Heart left ventricle (tissue), 16 donors: Measurements from ENCODE around the gene PALLD. TPM values are rescaled to one million over a fixed set of nuclear protein-coding genes. Genes with fewer than 3 reads are reported as not detected.

Experiments used
- ATAC-seq, 4 donors: fragments of 200-7000 bp; cut with Tn5 transposase; one replicate each; pipeline ENCODE4 v1.9.1; 2020 to 2022; ENCODE audit warnings: moderate library complexity in 4 of 4, mild to moderate bottlenecking in 3 of 4, moderate number of reproducible peaks in 1 of 4
- DNase-seq, 5 donors: peaks; one replicate each; pipeline ENCODE4 v3.0.0-alpha.2; 2020
- H3K27ac ChIP-seq, 12 donors: fragments of 200-600 bp; sonication (generic) in 4 of 12; one replicate each; pipeline versions ENCODE4 v1.5.0 to v1.8.0; 2016 to 2022; ENCODE audit warnings: mild to moderate bottlenecking in 2 of 12
- H3K27me3 ChIP-seq, 9 donors: fragments of 200-600 bp; sonication (generic) in 2 of 9; one replicate each; pipeline versions ENCODE4 v1.5.1 to v1.8.0; 2016 to 2022; ENCODE audit warnings: mild to moderate bottlenecking in 3 of 9
- H3K36me3 ChIP-seq, 9 donors: fragments of 200-600 bp; sonication (generic) in 2 of 9; one replicate each; pipeline versions ENCODE4 v1.5.0 to v1.8.0; 2018 to 2022; ENCODE audit warnings: mild to moderate bottlenecking in 2 of 9
- H3K4me1 ChIP-seq, 12 donors: fragments of 200-600 bp; sonication (generic) in 4 of 12; one replicate each; pipeline versions ENCODE4 v1.5.0 to v1.8.0; 2016 to 2022; ENCODE audit warnings: mild to moderate bottlenecking in 3 of 12
- H3K4me3 ChIP-seq, 12 donors: fragments of 200-600 bp; sonication (generic) in 4 of 12; one replicate each; pipeline versions ENCODE4 v1.5.0 to v1.8.0; 2017 to 2022; ENCODE audit warnings: mild to moderate bottlenecking in 9 of 12, moderate library complexity in 4 of 12
- H3K9me3 ChIP-seq, 12 donors: fragments of 200-600 bp; sonication (generic) in 4 of 12; one replicate each; pipeline versions ENCODE4 v1.5.0 to v1.8.0; 2016 to 2022; ENCODE audit warnings: mild to moderate bottlenecking in 1 of 12
- CTCF ChIP-seq, 12 donors: fragments of 200-600 bp; sonication (generic) in 4 of 12; IDR thresholded peaks; one replicate each; pipeline versions ENCODE4 v1.5.0 to v1.8.0; 2018 to 2022; ENCODE audit warnings: antibody characterized with exemption in 12 of 12, mild to moderate bottlenecking in 5 of 12
- POLR2A ChIP-seq, 2 donors: fragments of 450-650 bp; IDR thresholded peaks; one replicate each; pipeline ENCODE4 v1.6.1; 2017; ENCODE audit warnings: antibody characterized with exemption in 2 of 2, mild to moderate bottlenecking in 2 of 2, moderate library complexity in 2 of 2
- WGBS, 4 donors: extraction: QIAGEN DNeasy Blood & Tissue Kit in 2 of 4; methylation state at CpG; one replicate each; pipeline versions ENCODE4 v1.1.5 to v1.1.7; 2013 to 2018; 5-methylcytosine and 5-hydroxymethylcytosine counted together
- intact Hi-C, 10 donors: fragments of 100-400 bp; cut with DNase I; formaldehyde crosslinking; loops; one replicate each; pipeline versions ENCODE4 v1.11.1 to v1.14.2; 2022
- polyA plus RNA-seq, 2 donors: library from polyadenylated mRNA; stranded (reverse); fragments of 200-250 nt; gene quantifications; one replicate each; pipeline ENCODE4 v1.2.3, GENCODE V29; 2013
- total RNA-seq, 9 donors: library from RNA; depleted of rRNA in 2 of 9; stranded (reverse); fragments of >200 nt in 2 of 9; fragmentation: NEBNext Ultra II Directional in 3 of 9; extraction: Animal tissue kit (Norgen Biotek cat#: 25700) in 3 of 9; gene quantifications; one replicate each; pipeline versions ENCODE4 v1.1.0 to v1.2.4, GENCODE V29; 2016 to 2023
- donor health status: ischemic (EF 13 %, LVEDD 7.1; RV severe dilation, severe dysfunction).
- donor health status: healthy with polysubstance abuse.
- donor health status: DM: no; HTN: yes; CAD: no.
- donor health status: DM: no; HTN: no; CAD: no.
- donor health status: ischemic (EF 25% LVEDD 6.9; RV normal size, moderate dysfunction).
- donor health status: ischemic (EF 25% LVEDD 5.7; RV mildly dilated, moderate dysfunction).
- donor health status: healthy.
- donor health status: DM: yes; HTN: yes; CAD: no.
- donor health status: ischemic (EF 35%, LVEDD 5.7; RV mildly dilated, moderate dysfunction).
- donor health status: nonischemic (EF 11% LVEDD 7.7; RV severe dilation, severe dysfunction).
- donor health status: DM: yes; HTN: yes; CAD: no.
- donor health status: PGD.
- donor health status: ischemic (EF 29% LVEDD 5.4; RV normal size, mild dysfunction).
- donor health status: nonischemic (EF 23%, LVEDD 6.1; RV moderate dilation, normal function).

Gene PALLD
- total and polyA plus RNA-seq, 11 donors: 193 to 1,428 (median 1,015) TPM

GRCh38 chr4:168601899-168602298, 105.0 kb downstream of the PALLD start:
- no peak for DNase-seq
- intact Hi-C loops: no loop called here
- Histone ChIP-seq H3K27ac (peak overlapping the region in 2 of 12 donors; percentile 11), H3K4me3 (no peak overlapping the region), H3K36me3 (no peaks in the 10 kb centered on the region), H3K9me3 (no peaks in the 10 kb centered on the region), H3K27me3 (no peaks in the 10 kb centered on the region), H3K4me1 (peaks cover 0 to 51% (median 21%) of the 10 kb centered on the region in 12 donors)
- TF ChIP-seq CTCF (IDR thresholded peaks at IDR 0.05) (no peak), POLR2A (IDR thresholded peaks at IDR 0.05) (no peak)
- ATAC-seq: no peak
- WGBS, 4 donors: 79 to 93% (median 83%) methylated on average over 4 of the region's 4 CpGs

DNA sequence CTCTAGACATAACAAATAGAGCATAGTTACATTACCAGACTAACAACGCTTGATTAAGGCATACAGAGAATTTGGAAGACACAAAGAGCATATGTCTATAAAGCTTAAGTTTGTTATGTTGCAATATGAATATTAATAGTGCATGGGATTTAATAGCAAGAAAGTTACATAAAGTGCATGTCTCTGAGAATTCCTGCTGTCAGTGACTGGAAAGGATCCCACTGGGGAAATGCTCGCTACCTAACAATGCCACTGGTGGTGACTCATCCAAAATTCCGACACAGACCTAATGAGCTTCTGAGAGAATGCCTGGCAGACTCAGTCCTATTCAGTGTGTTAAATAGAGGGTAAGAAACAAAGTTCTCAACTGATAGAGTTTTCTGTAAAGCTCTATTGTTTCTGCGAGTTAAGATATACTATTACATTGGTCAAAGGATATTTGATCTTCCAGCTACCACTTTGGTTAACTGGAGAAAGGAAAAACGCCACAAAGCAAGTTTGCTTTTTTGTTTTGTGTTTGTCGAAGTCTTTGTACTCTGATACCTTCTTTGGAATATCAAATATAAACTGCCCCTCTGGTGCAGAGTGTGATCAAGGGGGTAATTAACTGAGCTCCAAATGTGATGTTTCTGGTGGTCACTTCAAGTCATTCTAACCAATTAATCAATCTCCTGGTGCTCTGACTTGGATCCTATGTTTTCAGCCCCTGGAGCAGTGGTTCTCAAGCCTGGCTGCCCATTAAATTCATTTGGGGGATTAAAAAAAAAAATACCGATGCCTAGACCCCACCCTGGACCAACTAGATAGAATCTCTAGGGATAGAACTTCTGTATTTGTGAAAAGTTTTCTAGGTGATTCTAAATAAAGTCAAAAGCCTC, 107.9 kb downstream of the PALLD start:
- 39 to 52% (median 48%) methylated on average over 7 of the region's 7 CpGs for WGBS, 4 donors
- Histone ChIP-seq H3K4me1 (peaks cover 0 to 63% (median 25%) of the 10 kb centered on the region in 12 donors), H3K4me3 (no peak overlapping the region), H3K27ac (peak overlapping the region in 11 of 12 donors; percentile 66 to 86 (median 75)), H3K36me3 (no peaks in the 10 kb centered on the region), H3K9me3 (no peaks in the 10 kb centered on the region), H3K27me3 (no peaks in the 10 kb centered on the region)
- DNase-seq (peak in 4 of 5 donors; percentile 32 to 65 (median 62)), ATAC-seq (peak; percentile 92 to 96 (median 94))
- intact Hi-C loops: no loop called here
- TF ChIP-seq CTCF (IDR thresholded peaks at IDR 0.05) (no peak), POLR2A (IDR thresholded peaks at IDR 0.05) (no peak)

DNA sequence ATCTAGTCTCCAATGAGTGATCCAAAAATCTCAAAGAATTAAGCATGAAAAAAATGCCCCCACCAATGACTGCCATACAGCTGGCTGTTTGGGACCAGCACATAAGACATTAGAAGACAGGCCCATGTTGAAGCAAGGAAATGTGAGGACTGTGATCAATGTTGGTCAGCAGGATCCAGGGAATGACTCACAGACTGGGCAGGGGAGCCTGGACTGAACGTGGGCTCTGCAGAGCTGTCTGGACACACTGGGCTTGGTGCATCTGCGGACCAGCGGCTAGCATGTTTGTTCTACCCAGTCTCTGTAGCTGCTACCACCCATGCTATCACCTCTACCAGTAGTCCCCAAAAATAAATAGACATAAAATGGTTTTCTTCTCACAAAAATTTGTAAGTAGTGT, 108.6 kb downstream of the PALLD start:
- peak in 1 of 5 donors; percentile 53 for DNase-seq
- Histone ChIP-seq H3K4me3 (no peak overlapping the region), H3K4me1 (peaks cover 0 to 70% (median 25%) of the 10 kb centered on the region in 12 donors), H3K9me3 (no peaks in the 10 kb centered on the region), H3K27ac (peak overlapping the region in 11 of 12 donors; percentile 63 to 86 (median 75)), H3K27me3 (no peaks in the 10 kb centered on the region), H3K36me3 (no peaks in the 10 kb centered on the region)
- no peak for TF ChIP-seq POLR2A (IDR thresholded peaks at IDR 0.05)
- no peak for TF ChIP-seq CTCF (IDR thresholded peaks at IDR 0.05)
- ATAC-seq: peak; percentile 59 to 79 (median 64)
- 69 to 79% (median 72%) methylated on average over 3 of the region's 3 CpGs for WGBS, 4 donors
- intact Hi-C loops: no loop called here

GRCh38 chr4:168607215-168607614, 110.4 kb downstream of the PALLD start:
- peak overlapping the region in 2 of 12 donors; percentile 13 to 15 for H3K27ac ChIP-seq
- H3K4me1 ChIP-seq: peaks cover 0 to 72% (median 29%) of the 10 kb centered on the region in 12 donors
- H3K27me3 ChIP-seq: no peaks in the 10 kb centered on the region
- DNase-seq (no peak), ATAC-seq (no peak)
- 91 to 95% (median 92%) methylated on average over 5 of the region's 5 CpGs for WGBS, 4 donors
- intact Hi-C loops: no loop called here
- no peaks in the 10 kb centered on the region for H3K9me3 ChIP-seq
- H3K4me3 ChIP-seq: no peak overlapping the region
- H3K36me3 ChIP-seq: no peaks in the 10 kb centered on the region
- TF ChIP-seq POLR2A (IDR thresholded peaks at IDR 0.05): no peak
- no peak for TF ChIP-seq CTCF (IDR thresholded peaks at IDR 0.05)
